SJSA1 (cell line): ENCODE results near the gene DDX23. TPM values are rescaled to one million over a fixed set of nuclear protein-coding genes. Genes with fewer than 3 reads are reported as not detected.
"Not testable (repeated sequence)": the region's sequence is repeated elsewhere in the genome, so short reads cannot be mapped to it uniquely, and the experiment has no call there.

Experiments
- DNase-seq, 2 experiments: peaks; one replicate each; pipeline ENCODE4 v3.0.0-alpha.2; 2015 to 2020; ENCODE audit warnings: low spot score in 2 of 2, low read depth in 1 of 2
- H3K27ac ChIP-seq: fragments of 250-450 bp; sonication (Bioruptor Pico); 2 replicates; pipeline ENCODE4 v1.5.1; 2020; ENCODE audit warnings: mild to moderate bottlenecking, moderate library complexity
- H3K27me3 ChIP-seq: fragments of 250-450 bp; sonication (Bioruptor Pico); replicated peaks from 2 replicates; pipeline ENCODE4 v1.5.1; 2020; ENCODE audit warnings: mild to moderate bottlenecking, moderate library complexity
- H3K36me3 ChIP-seq: fragments of 250-450 bp; sonication (Bioruptor Pico); 2 replicates; pipeline ENCODE4 v1.5.1; 2020; ENCODE audit warnings: mild to moderate bottlenecking
- H3K4me1 ChIP-seq: fragments of 250-450 bp; sonication (Bioruptor Pico); replicated peaks from 2 replicates; pipeline ENCODE4 v1.6.1; 2021; ENCODE audit warnings: mild to moderate bottlenecking
- H3K4me3 ChIP-seq: fragments of 250-450 bp; sonication (Bioruptor Pico); 2 replicates; pipeline ENCODE4 v1.5.1; 2020; ENCODE audit warnings: mild to moderate bottlenecking
- H3K9me3 ChIP-seq: fragments of 250-450 bp; sonication (Bioruptor Pico); replicated peaks from 2 replicates; pipeline ENCODE4 v1.5.1; 2020; ENCODE audit warnings: mild to moderate bottlenecking
- total RNA-seq: library from RNA; depleted of rRNA; stranded (reverse); fragments of >200 nt; shearing (Covaris generic); gene quantifications from 2 replicates; pipeline ENCODE4 v1.2.3, GENCODE V29; 2014

Gene DDX23
- total RNA-seq, 1 experiment from 2014 or later: 77.1 TPM

DNA sequence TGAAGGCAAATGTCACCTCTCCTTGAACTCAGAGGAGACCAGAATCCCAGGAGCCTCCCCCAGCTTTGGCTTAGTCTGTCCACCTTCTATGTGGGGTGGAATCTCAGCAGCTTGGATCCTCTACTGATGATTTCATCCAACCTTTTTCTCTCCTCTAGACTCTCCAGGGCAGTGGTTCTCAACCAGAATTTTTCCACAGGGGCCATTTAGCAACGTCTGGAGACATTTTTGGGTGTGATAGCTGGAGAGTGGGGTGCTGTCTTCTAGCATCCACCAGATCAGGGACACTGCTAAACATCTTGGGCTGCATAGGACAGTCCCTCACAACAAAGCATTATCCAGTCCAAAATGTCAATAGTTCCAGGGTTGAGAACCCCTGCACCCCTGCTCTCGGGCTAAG, 4.4 kb upstream of the DDX23 start:
- no peaks in the 10 kb centered on the region for H3K27me3 ChIP-seq
- peaks cover 3% of the 10 kb centered on the region; the same call in 1 of the 2 replicates for H3K36me3 ChIP-seq
- no peak overlapping the region for H3K27ac ChIP-seq
- no peak for DNase-seq
- H3K9me3 ChIP-seq: no peaks in the 10 kb centered on the region
- peaks cover 8% of the 10 kb centered on the region for H3K4me1 ChIP-seq
- no peak overlapping the region for H3K4me3 ChIP-seq

DNA sequence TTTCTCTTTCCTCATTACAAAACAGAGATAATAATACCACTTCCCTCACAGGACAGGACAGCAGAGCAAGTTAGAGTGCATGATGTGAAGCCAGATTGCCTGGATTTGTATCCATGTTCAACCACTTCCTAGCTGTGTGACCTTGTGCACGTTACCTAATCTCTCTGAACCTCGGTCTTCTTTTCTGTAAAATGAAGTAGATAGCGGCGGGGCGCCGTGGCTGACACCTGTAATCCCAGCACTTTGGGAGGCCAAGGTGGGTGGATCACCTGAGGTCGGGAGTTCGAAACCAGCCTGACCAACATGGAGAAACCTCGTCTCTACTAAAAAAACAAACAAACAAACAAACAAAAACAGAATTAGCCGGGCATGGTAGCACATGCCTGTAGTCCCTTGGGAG, 3.0 kb upstream of the DDX23 start:
- Histone ChIP-seq H3K4me1 (peaks cover 13% of the 10 kb centered on the region), H3K36me3 (peaks cover 14% of the 10 kb centered on the region)
- not testable (repeated sequence) for H3K4me3 ChIP-seq, H3K27me3 ChIP-seq, H3K27ac ChIP-seq, DNase-seq, H3K9me3 ChIP-seq

DNA sequence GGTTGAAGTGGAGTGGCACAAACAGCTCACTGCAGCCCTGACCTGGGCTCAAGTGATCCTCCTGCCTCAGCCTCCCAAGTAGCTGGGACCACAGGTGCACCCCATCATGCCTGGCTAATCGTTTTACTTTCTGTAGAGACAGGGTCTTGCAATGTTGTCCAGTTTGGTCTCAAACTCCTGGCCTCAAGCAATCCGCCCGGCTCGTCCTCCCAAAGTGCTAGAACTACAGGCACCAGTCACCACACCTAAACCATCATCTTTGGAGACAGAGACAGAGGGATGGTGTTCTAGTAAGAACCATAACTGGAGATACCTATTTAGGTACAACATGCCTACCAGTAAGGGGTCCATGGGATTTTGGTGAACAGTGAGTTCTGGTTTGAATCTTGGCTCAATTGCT, 2.5 kb upstream of the DDX23 start:
- DNase-seq: no peak
- H3K27ac ChIP-seq: no peak overlapping the region
- peaks cover 13% of the 10 kb centered on the region for H3K4me1 ChIP-seq
- no peak overlapping the region for H3K4me3 ChIP-seq
- peaks cover 19% of the 10 kb centered on the region for H3K36me3 ChIP-seq
- no peaks in the 10 kb centered on the region for H3K9me3 ChIP-seq
- H3K27me3 ChIP-seq: no peaks in the 10 kb centered on the region

- peak; percentile 81 to 88 for DNase-seq
- Histone ChIP-seq H3K36me3 (peaks cover 19% of the 10 kb centered on the region), H3K9me3 (no peaks in the 10 kb centered on the region), H3K4me3 (peak overlapping the region; percentile 68), H3K4me1 (peaks cover 13% of the 10 kb centered on the region), H3K27ac (0 out of 2 replicates have a peak overlapping the region, but pooled peaks have one; percentile 2), H3K27me3 (no peaks in the 10 kb centered on the region)
These were observed 1.0 kb upstream of the DDX23 start for GRCh38 chr12:48852734-48853688.

DNA sequence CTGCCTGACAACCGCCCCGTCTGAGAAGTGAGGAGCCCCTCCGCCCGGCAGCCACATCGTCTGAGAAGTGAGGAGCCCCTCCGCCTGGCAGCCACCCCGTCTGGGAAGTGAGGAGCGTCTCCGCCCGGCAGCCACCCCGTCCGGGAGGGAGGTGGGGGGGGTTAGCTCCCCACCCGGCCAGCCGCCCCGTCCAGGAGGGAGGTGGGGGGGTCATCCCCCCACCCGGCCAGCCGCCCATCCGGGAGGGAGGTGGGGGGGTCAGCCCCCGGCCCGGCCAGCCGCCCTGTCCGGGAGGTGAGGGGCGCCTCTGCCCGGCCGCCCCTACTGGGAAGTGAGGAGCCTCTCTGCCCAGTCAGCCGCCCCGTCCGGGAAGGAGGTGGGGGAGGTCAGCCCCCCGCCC, 9.9 kb downstream of the DDX23 start:
- H3K9me3 ChIP-seq, H3K27ac ChIP-seq, H3K27me3 ChIP-seq, H3K4me1 ChIP-seq, DNase-seq, H3K4me3 ChIP-seq: not testable (repeated sequence)
- H3K36me3 ChIP-seq: peaks cover 76% of the 10 kb centered on the region

- no peaks in the 10 kb centered on the region for H3K9me3 ChIP-seq
- no peaks in the 10 kb centered on the region for H3K4me1 ChIP-seq
- H3K27ac ChIP-seq: no peak overlapping the region
- no peak for DNase-seq
- no peak overlapping the region for H3K4me3 ChIP-seq
- H3K27me3 ChIP-seq: no peaks in the 10 kb centered on the region
- H3K36me3 ChIP-seq: peaks cover 82% of the 10 kb centered on the region
These were observed 13.9 kb downstream of the DDX23 start for GRCh38 chr12:48838048-48838447.

GRCh38 chr12:48832321-48833060, 19.5 kb downstream of the DDX23 start:
- Histone ChIP-seq H3K4me1 (no peaks in the 10 kb centered on the region), H3K27ac (no peak overlapping the region), H3K27me3 (no peaks in the 10 kb centered on the region), H3K9me3 (no peaks in the 10 kb centered on the region), H3K36me3 (peaks cover 100% of the 10 kb centered on the region), H3K4me3 (no peak overlapping the region)
- no peak for DNase-seq

DNA sequence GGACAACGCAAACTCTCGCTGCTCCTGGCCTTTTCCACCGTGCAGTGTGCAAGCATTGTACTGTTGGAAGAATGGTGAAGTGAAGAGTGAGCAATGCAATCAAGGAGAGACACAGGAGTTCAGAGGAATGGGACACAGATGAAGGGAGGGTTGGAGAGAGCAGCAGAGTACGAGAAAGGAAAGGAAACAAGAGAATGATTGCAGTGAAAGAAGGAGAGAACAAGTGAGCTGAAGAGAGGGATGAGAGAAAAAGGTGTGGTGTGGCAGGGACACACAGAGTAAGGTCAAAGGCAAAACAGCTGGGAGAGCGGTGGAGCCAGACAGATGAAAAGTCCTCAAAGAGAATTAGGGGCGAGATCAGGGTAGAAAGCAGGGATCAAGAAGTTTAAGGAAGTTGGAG, 20.7 kb downstream of the DDX23 start:
- no peaks in the 10 kb centered on the region for H3K4me1 ChIP-seq
- H3K27me3 ChIP-seq: no peaks in the 10 kb centered on the region
- peaks cover 94% of the 10 kb centered on the region for H3K36me3 ChIP-seq
- no peaks in the 10 kb centered on the region for H3K9me3 ChIP-seq
- H3K4me3 ChIP-seq: no peak overlapping the region
- H3K27ac ChIP-seq: no peak overlapping the region
- no peak for DNase-seq

GRCh38 chr12:48828841-48829575, 23.0 kb downstream of the DDX23 start:
- no peaks in the 10 kb centered on the region for H3K4me1 ChIP-seq
- H3K4me3 ChIP-seq: no peak overlapping the region
- peaks cover 72% of the 10 kb centered on the region for H3K36me3 ChIP-seq
- DNase-seq: no peak
- H3K9me3 ChIP-seq: no peaks in the 10 kb centered on the region
- H3K27me3 ChIP-seq: no peaks in the 10 kb centered on the region
- H3K27ac ChIP-seq: no peak overlapping the region

DNA sequence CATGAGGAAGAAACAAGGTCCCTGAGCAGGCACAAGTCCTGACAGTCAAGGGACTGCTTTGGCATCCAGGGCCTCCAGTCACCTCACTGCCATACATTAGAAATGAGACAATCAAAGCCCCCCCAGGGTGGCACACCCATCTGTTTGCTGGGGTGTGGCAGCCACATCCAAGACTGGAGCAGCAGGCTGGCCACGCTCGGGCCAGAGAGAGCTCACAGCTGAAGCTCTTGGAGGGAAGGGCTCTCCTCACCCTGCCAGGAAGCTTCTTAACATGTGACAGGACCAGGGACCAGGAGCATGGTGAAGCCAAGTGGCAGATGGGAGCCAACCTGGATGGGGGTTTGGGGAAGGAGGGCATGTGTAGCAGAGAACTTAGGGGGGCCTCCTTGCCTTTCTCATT, 23.7 kb downstream of the DDX23 start:
- no peak overlapping the region for H3K27ac ChIP-seq
- DNase-seq: no peak
- H3K9me3 ChIP-seq: no peaks in the 10 kb centered on the region
- no peaks in the 10 kb centered on the region for H3K4me1 ChIP-seq
- no peak overlapping the region for H3K4me3 ChIP-seq
- no peaks in the 10 kb centered on the region for H3K27me3 ChIP-seq
- peaks cover 64% of the 10 kb centered on the region for H3K36me3 ChIP-seq

DNA sequence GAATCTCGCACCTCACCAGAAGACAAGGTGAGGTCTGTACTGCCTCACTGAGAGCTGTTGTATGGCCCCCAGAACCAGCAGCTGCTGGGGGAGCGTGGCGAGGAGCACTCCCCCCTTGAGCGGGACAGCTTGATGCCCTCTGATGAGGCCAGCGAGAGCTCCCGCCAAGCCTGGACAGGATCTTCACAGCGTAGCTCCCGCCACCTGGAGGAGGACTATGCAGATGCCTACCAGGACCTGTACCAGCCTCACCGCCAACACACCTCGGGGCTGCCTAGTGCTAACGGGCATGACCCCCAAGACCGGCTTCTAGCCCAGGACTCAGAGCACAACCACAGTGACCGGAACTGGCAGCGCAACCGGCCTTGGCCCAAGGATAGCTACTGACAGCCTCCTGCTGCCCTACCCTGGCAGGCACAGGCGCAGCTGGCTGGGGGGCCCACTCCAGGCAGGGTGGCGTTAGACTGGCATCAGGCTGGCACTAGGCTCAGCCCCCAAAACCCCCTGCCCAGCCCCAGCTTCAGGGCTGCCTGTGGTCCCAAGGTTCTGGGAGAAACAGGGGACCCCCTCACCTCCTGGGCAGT, 24.4 kb downstream of the DDX23 start:
- H3K27me3 ChIP-seq: no peaks in the 10 kb centered on the region
- H3K27ac ChIP-seq: no peak overlapping the region
- H3K4me1 ChIP-seq: no peaks in the 10 kb centered on the region
- H3K9me3 ChIP-seq: no peaks in the 10 kb centered on the region
- peaks cover 58% of the 10 kb centered on the region for H3K36me3 ChIP-seq
- no peak for DNase-seq
- no peak overlapping the region for H3K4me3 ChIP-seq

DNA sequence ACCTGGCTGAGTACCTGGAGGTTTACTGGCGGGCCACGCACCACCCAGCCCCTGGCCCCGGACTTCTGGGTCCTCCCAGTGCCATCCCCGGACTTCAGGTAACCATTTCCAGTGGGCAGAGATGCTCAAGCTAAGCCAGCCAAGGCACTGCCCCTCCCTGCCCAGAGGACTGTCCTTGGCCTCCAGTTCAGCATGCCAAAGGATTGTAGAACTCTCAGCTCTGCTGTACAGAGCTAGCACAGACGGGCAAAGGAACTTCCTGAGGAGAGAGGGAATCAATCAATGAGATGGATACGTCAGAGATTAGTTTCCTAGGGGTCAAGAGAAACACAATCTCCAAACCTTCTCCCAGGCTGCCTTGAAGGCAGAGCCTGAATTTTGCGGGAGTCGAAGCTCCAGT, 24.9 kb downstream of the DDX23 start:
- Histone ChIP-seq H3K9me3 (no peaks in the 10 kb centered on the region), H3K4me3 (no peak overlapping the region), H3K36me3 (peaks cover 52% of the 10 kb centered on the region), H3K27ac (no peak overlapping the region), H3K4me1 (no peaks in the 10 kb centered on the region), H3K27me3 (no peaks in the 10 kb centered on the region)
- no peak for DNase-seq

DNA sequence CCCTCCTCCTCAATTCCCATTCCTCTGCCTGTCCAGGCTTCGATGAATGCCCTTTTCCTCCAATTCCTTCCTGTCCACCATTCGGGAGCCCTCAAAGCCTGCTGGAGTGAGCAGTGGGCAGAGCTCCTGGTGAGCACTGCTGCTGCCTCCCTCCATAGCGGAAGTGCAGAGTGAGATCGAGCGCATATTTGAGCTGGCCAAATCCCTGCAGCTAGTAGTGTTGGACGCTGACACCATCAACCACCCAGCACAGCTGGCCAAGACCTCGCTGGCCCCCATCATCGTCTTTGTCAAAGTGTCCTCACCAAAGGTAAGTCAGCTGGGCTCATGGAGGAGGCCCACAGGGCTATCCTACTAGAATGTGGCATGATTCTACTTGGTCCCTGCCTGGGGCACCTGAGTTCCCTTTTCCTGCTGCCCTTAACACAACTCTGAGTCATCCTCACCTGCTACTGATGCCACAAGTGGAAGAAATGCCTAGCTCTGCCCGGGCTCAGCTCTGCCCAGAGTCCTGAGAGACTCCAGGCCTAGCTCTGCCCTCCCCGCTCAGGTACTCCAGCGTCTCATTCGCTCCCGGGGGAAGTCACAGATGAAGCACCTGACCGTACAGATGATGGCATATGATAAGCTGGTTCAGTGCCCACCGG, 25.6 kb downstream of the DDX23 start:
- no peak for DNase-seq
- Histone ChIP-seq H3K27ac (no peak overlapping the region), H3K4me1 (no peaks in the 10 kb centered on the region), H3K36me3 (peaks cover 45% of the 10 kb centered on the region), H3K4me3 (no peak overlapping the region), H3K9me3 (no peaks in the 10 kb centered on the region), H3K27me3 (no peaks in the 10 kb centered on the region)
